H9 (cell line): ENCODE measurements around the gene GTF2H4. TPM values are rescaled to one million over a fixed set of nuclear protein-coding genes. Genes with fewer than 3 reads are reported as not detected.

ENCODE experiments used
- DNase-seq: peaks from one replicate; pipeline ENCODE4 v3.0.0-alpha.2; 2017
- H2AFZ ChIP-seq: one replicate; pipeline ENCODE4 v1.6.1; 2013; ENCODE audit warnings: mild to moderate bottlenecking, low read length, control low read depth, moderate library complexity
- H2AK5ac ChIP-seq: 2 replicates; pipeline ENCODE4 v1.6.1; 2013; ENCODE audit warnings: low read length, control low read depth, mixed read lengths; ENCODE audit not compliant: insufficient read length
- H2BK120ac ChIP-seq: one replicate; pipeline ENCODE4 v1.6.1; 2013; ENCODE audit warnings: low read depth, mild to moderate bottlenecking, low read length, control low read depth, inconsistent platforms; ENCODE audit not compliant: poor library complexity, severe bottlenecking
- H2BK12ac ChIP-seq: 2 replicates; pipeline ENCODE4 v1.6.1; 2013; ENCODE audit warnings: low read length, control low read depth, mixed read lengths, low read depth; ENCODE audit not compliant: insufficient read length
- H2BK15ac ChIP-seq: 2 replicates; pipeline ENCODE4 v1.6.1; 2013; ENCODE audit warnings: low read depth, low read length, control low read depth
- H2BK20ac ChIP-seq: one replicate; pipeline ENCODE4 v1.6.1; 2013; ENCODE audit warnings: low read depth, mild to moderate bottlenecking, low read length, control low read depth, inconsistent platforms; ENCODE audit not compliant: poor library complexity, severe bottlenecking
- H2BK5ac ChIP-seq: 2 replicates; pipeline ENCODE4 v1.6.1; 2013; ENCODE audit warnings: low read length, control low read depth, mixed read lengths; ENCODE audit not compliant: insufficient read length
- H3K14ac ChIP-seq: 2 replicates; pipeline ENCODE4 v1.6.1; 2013; ENCODE audit warnings: low read length, control low read depth; ENCODE audit not compliant: insufficient read depth
- H3K18ac ChIP-seq: 2 replicates; pipeline ENCODE4 v1.6.1; 2013; ENCODE audit warnings: low read depth, mild to moderate bottlenecking, mixed read lengths, low read length, control low read depth; ENCODE audit not compliant: insufficient read length
- H3K23ac ChIP-seq: 2 replicates; pipeline ENCODE4 v1.6.1; 2013; ENCODE audit warnings: low read length, control low read depth, mixed read lengths, low read depth; ENCODE audit not compliant: insufficient read length
- H3K23me2 ChIP-seq: 2 replicates; pipeline ENCODE4 v1.6.1; 2013; ENCODE audit warnings: low read depth, mild to moderate bottlenecking, mixed read lengths, low read length, control low read depth; ENCODE audit not compliant: insufficient read length, poor library complexity, severe bottlenecking
- H3K27ac ChIP-seq: 2 replicates; pipeline ENCODE4 v1.5.1; 2013; ENCODE audit warnings: low read length, control low read depth, mixed read lengths, low read depth; ENCODE audit not compliant: insufficient read length
- H3K27me3 ChIP-seq: 2 replicates; pipeline ENCODE4 v1.6.1; 2013; ENCODE audit warnings: low read length, control low read depth, inconsistent platforms; ENCODE audit not compliant: insufficient read depth
- H3K4ac ChIP-seq: 2 replicates; pipeline ENCODE4 v1.6.1; 2013; ENCODE audit warnings: low read depth, mild to moderate bottlenecking, control low read depth, inconsistent platforms, low read length, moderate library complexity
- H3K4me1 ChIP-seq: 2 replicates; pipeline ENCODE4 v1.6.1; 2013; ENCODE audit warnings: low read length, control low read depth, inconsistent platforms; ENCODE audit not compliant: insufficient read depth
- H3K4me2 ChIP-seq: 2 replicates; pipeline ENCODE4 v1.6.1; 2013; ENCODE audit warnings: low read length, control low read depth, mixed read lengths; ENCODE audit not compliant: insufficient read length, insufficient read depth
- H3K56ac ChIP-seq: 2 replicates; pipeline ENCODE4 v1.6.1; 2013; ENCODE audit warnings: low read depth, mild to moderate bottlenecking, mixed read lengths, low read length, control low read depth; ENCODE audit not compliant: insufficient read length
- H3K79me1 ChIP-seq: 2 replicates; pipeline ENCODE4 v1.6.1; 2013; ENCODE audit warnings: low read depth, mild to moderate bottlenecking, moderate library complexity, low read length, control low read depth, inconsistent platforms; ENCODE audit not compliant: insufficient read depth, poor library complexity, severe bottlenecking
- H3K79me2 ChIP-seq: 2 replicates; pipeline ENCODE4 v1.6.1; 2013; ENCODE audit warnings: low read length, control low read depth, inconsistent platforms; ENCODE audit not compliant: insufficient read depth
- H3K9ac ChIP-seq: 2 replicates; pipeline ENCODE4 v1.6.1; 2013; ENCODE audit warnings: low read length, control low read depth, mixed read lengths; ENCODE audit not compliant: insufficient read length; ENCODE audit errors: extremely low read depth
- H3K9me3 ChIP-seq: one replicate; pipeline ENCODE4 v1.6.1; 2013; ENCODE audit warnings: low read depth, low read length, inconsistent platforms; ENCODE audit not compliant: control insufficient read depth
- H3T11ph ChIP-seq: one replicate; pipeline ENCODE4 v1.6.1; 2013; ENCODE audit warnings: mild to moderate bottlenecking, low read length, control low read depth, inconsistent platforms
- H4K20me1 ChIP-seq: one replicate; pipeline ENCODE4 v1.6.1; 2013; ENCODE audit not compliant: control insufficient read depth, insufficient read length, insufficient read depth
- H4K5ac ChIP-seq: 2 replicates; pipeline ENCODE4 v1.6.1; 2013; ENCODE audit warnings: low read depth, mild to moderate bottlenecking, mixed read lengths, low read length, control low read depth; ENCODE audit not compliant: insufficient read length
- H4K8ac ChIP-seq: replicated peaks from 2 replicates; pipeline ENCODE4 v1.6.1; 2013; ENCODE audit warnings: low read length, control low read depth, mixed read lengths, low read depth; ENCODE audit not compliant: insufficient read length
- H4K91ac ChIP-seq: 2 replicates; pipeline ENCODE4 v1.6.1; 2013; ENCODE audit warnings: low read depth, mild to moderate bottlenecking, moderate library complexity, mixed read lengths, low read length, control low read depth; ENCODE audit not compliant: insufficient read length
- H3K27ac Mint-ChIP-seq, 3 experiments: 2 replicates in 2 of 3; 3 replicates in 1 of 3; pipeline ENCODE4 v1.8.0; 2020 to 2021; ENCODE audit warnings: mixed read lengths in 3 of 3, mild to moderate bottlenecking in 1 of 3, moderate library complexity in 1 of 3
- H3K27me3 Mint-ChIP-seq: 2 replicates; pipeline ENCODE4 v1.8.0; 2021; ENCODE audit warnings: low read depth, mild to moderate bottlenecking, moderate library complexity, mixed read lengths
- H3K36me3 Mint-ChIP-seq, 3 experiments: 2 replicates in 2 of 3; 3 replicates in 1 of 3; pipeline ENCODE4 v1.8.0; 2020 to 2021; ENCODE audit warnings: low read depth in 3 of 3, mixed read lengths in 3 of 3; ENCODE audit not compliant: insufficient read depth in 1 of 3
- H3K4me1 Mint-ChIP-seq, 2 experiments: 2 replicates each; pipeline ENCODE4 v1.8.0; 2020; ENCODE audit warnings: mixed read lengths in 2 of 2
- H3K4me3 Mint-ChIP-seq, 2 experiments: 2 replicates in 1 of 2; 3 replicates in 1 of 2; pipeline ENCODE4 v1.8.0; 2020 to 2021; ENCODE audit warnings: mild to moderate bottlenecking in 2 of 2, mixed read lengths in 2 of 2, moderate library complexity in 1 of 2
- H3K9me3 Mint-ChIP-seq, 2 experiments: 2 replicates in 1 of 2; 3 replicates in 1 of 2; pipeline ENCODE4 v1.8.0; 2020; ENCODE audit warnings: mild to moderate bottlenecking in 2 of 2, mixed read lengths in 2 of 2, moderate library complexity in 1 of 2
- CTCF ChIP-seq: fragments of 200-600 bp; sonication (generic); conservative IDR thresholded peaks from 3 replicates; pipeline ENCODE4 v1.8.0; 2021; ENCODE audit warnings: antibody characterized with exemption, mild to moderate bottlenecking
- WGBS: extraction: QIAGEN DNeasy Blood & Tissue Kit; methylation state at CpG from one replicate; pipeline ENCODE4 v1.1.7; 2013; ENCODE audit warnings: missing lambda C conversion rate, low lambda C conversion rate, mixed read lengths; ENCODE audit not compliant: insufficient read length; ENCODE audit errors: extremely low coverage; 5-methylcytosine and 5-hydroxymethylcytosine counted together
- total RNA-seq: library from RNA; stranded (reverse); gene quantifications from 2 replicates; pipeline ENCODE4 v1.2.1, GENCODE V29; 2021

GTF2H4 gene
- total RNA-seq, 1 experiment from 2014 or later, result 60.8 TPM

GRCh38 chr6:30882759-30883684, 25.0 kb upstream of the GTF2H4 start:
- no peak for TF ChIP-seq CTCF
- Histone ChIP-seq H2BK5ac (peak overlapping the region; percentile 24), H2AK5ac (no peak overlapping the region), H4K5ac (no peak overlapping the region), H3K4me2 (peak overlapping the region; percentile 95), H2BK120ac (no peak overlapping the region), H3K18ac (peak overlapping the region; percentile 39), H3K79me1 (no peaks in the 10 kb centered on the region), H3K9ac (peak overlapping the region; percentile 68), H3K9me3 (no peaks in the 10 kb centered on the region), H3K79me2 (peaks cover 16% of the 10 kb centered on the region; the same call in 1 of the 2 replicates), H2BK15ac (no peak overlapping the region), H3K27ac (no peak overlapping the region), H2BK12ac (no peak overlapping the region), H3K23ac (no peak overlapping the region), H3K4ac (no peak overlapping the region), H4K20me1 (no peaks in the 10 kb centered on the region), H3K27me3 (no peaks in the 10 kb centered on the region), H3K56ac (no peak overlapping the region), H3K14ac (peak overlapping the region; percentile 45), H3K4me1 (peaks cover 7% of the 10 kb centered on the region; the same call in 1 of the 2 replicates), H2AFZ (no peak overlapping the region), H4K8ac (no peak overlapping the region), H2BK20ac (no peak overlapping the region), H3T11ph (no peak overlapping the region), H3K23me2 (peaks cover 37% of the 10 kb centered on the region), H4K91ac (no peak overlapping the region)
- Mint-ChIP-seq H3K27ac (peak overlapping the region; percentile 94 to 97 (median 96)), H3K9me3 (peaks cover 0 to 2% of the 10 kb centered on the region in 2 experiments; a peak in 1 of 5 replicates), H3K27me3 (no peaks in the 10 kb centered on the region; the same call in 1 of the 2 replicates), H3K4me1 (peaks cover 74 to 76% of the 10 kb centered on the region in 2 experiments), H3K36me3 (peaks cover 2 to 15% (median 4%) of the 10 kb centered on the region in 3 experiments; a peak in 6 of 7 replicates), H3K4me3 (peak overlapping the region; percentile 72 to 92)
- no CpG with 5 or more reads among the region's 15 CpGs for WGBS
- peak; percentile 94 for DNase-seq
